ENCODE measurements around the gene OBP2B.
"Not testable (repeated sequence)": the region's sequence is repeated elsewhere in the genome, so short reads cannot be mapped to it uniquely, and the experiment has no call there.

The OBP2B gene

GRCh38 chr9:133238272-133238850 is 29.3 kb upstream of the OBP2B start:
- FAIRE-seq = no peak

- FAIRE-seq = no peak
Measured at GRCh38 chr9:133237035-133237731, 28.1 kb upstream of the OBP2B start.

DNA sequence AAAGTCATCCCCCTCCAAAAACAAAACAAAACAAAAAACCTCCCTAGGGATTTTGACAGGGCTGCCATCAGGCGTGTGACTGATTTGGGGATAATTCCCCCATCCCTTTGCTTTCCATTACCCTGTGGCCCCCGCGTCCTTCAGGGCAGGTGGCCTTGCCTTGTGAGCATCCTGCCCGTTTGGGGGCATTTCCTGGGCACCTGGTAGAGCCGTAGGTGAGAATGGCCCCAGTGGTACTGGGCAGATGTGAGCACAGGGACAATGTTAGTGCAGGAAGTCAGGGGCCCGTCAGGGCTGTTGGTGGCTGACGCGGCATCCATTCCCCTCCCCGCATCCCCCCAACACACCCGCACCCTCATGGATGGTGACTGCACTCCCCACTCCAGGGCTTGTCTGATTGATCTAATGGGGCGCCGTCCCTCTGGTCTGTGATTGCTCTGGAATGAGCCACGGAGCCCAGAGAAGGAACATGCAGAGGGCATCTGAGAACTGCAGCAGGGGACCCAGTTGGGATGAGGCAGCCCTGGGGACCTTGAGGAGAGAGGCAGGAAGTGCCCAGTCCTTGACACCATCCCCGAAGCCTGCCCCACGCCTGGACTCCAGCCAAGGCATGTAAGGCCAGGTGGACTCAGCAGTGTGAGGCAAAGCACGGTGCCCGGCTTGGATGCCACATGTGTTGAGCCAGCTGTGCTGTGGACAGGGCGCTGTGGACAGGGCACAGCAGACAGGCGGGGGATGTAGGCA is 27.4 kb upstream of the OBP2B start:
- FAIRE-seq = not testable (repeated sequence)

- no peak for FAIRE-seq
Measured at GRCh38 chr9:133235549-133236222, 26.6 kb upstream of the OBP2B start.

GRCh38 chr9:133234577-133235322 is 25.7 kb upstream of the OBP2B start:
- no peak for FAIRE-seq

- FAIRE-seq = no peak
Measured at GRCh38 chr9:133233681-133234432, 24.8 kb upstream of the OBP2B start.

DNA sequence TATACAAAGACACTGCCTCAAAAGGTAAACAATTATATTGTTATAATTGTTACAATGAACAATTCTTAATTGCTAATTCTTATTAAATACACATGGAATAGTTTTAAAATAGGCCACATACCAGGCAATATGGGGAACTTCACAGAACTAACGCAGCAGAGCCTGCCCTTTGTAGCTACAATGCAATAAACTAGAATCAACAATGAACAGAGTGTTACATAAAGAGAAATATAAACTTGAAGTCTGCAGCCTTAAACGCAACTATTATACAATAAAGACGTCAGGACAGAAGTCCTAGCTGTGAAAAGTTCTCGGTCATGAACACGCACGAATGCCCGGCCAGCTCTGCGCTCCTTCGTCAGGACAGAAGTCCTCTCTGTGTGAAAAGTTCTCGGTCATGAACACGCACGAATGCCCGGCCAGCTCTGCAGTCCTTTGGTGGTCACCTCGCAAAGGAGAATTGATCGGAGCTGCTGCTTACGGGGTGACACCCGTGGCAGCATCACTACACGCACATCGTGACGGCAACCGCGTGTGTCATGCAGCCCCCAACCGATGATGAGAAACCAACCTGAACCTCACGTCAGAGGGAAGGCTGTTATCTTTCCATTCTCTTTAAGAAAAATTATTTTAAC is 23.0 kb upstream of the OBP2B start:
- not testable (repeated sequence) for FAIRE-seq

GRCh38 chr9:133230514-133230913 is 21.5 kb upstream of the OBP2B start:
- not testable (repeated sequence) for FAIRE-seq

- FAIRE-seq = no peak
Measured at GRCh38 chr9:133230093-133230492, 21.0 kb upstream of the OBP2B start.

DNA sequence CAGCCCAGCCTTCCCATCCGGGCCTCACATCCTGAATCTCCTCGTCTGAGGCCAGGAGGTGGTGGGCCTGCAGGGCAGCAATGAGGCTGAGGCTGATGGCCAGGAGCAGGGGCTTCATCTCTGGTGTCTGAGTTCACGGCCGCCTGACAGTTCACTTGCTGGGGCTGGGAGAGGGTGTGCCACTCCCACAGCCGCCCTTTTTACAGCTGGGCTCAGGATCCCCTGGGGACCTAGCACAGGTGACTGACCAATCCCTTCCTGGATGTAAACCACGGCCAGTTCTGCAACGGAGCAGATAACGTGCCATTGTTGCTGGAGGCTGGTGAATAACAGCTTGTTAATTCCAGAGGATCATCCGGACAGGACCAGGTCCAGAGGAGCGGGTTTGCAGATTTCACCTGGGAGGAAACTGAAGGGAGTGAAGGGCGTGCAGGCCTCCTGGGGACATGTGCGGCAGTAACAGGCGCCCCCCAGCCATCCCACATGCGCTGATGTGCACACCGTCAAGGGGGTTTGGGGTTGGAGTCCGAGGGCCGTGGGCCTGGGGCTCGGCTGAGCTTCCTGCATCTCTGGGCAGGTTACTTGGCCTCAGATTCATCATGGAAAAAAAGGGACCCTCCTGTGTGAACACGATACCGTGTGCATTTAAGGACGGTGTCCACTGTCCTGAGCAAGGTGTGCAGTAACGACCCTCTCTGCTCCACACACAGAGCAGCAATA is 19.6 kb upstream of the OBP2B start:
- FAIRE-seq = not testable (repeated sequence)

DNA sequence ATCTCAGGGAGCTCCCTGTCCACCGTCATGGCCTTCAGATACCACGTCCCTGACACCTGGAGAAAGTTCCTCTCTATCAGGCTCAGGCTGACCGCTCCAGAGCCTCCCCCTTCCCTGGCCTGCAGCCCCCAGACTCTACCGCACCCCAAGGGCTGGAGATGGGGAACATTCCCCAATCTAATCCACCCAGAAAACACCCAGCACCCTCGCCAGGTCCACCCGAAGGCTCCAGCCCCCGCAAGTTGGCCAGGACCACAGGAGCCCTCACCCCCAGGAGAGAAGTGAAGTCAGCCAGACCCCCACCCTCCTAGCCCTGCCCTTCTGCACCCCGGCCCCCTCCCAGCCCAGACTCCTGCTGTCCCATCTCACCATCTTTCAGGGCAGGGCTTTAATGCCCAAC is 18.9 kb upstream of the OBP2B start:
- FAIRE-seq = not testable (repeated sequence)

DNA sequence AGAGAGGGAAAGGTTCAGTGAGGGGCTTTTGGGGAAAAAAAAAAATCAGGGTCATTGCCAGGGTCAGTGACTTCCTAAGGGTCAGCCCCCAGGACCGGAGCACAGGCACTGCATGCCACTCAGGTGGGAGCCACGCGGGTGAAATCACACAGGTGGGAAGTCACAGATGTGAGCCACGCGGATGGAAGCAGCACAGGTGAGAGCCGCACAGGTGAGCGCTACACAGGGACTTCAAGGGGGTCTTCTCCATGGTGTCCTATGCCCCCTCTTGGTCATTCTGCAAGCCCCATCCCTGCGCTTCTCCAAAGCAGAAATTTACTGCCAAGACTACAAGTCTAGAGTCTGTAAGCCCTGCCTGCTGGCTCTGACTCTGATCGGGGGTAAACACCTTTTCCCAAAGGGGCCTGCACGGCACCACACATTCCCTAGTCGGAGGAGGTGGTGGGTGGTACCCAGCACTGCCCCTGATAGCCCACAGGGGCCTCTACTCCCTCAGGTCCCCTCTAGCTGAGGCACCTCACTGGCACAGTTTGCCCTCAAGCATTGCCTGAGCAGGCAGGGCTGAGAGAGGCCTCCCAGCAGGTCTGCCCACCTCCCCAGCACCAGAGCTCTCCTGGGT is 18.3 kb upstream of the OBP2B start:
- no peak for FAIRE-seq

DNA sequence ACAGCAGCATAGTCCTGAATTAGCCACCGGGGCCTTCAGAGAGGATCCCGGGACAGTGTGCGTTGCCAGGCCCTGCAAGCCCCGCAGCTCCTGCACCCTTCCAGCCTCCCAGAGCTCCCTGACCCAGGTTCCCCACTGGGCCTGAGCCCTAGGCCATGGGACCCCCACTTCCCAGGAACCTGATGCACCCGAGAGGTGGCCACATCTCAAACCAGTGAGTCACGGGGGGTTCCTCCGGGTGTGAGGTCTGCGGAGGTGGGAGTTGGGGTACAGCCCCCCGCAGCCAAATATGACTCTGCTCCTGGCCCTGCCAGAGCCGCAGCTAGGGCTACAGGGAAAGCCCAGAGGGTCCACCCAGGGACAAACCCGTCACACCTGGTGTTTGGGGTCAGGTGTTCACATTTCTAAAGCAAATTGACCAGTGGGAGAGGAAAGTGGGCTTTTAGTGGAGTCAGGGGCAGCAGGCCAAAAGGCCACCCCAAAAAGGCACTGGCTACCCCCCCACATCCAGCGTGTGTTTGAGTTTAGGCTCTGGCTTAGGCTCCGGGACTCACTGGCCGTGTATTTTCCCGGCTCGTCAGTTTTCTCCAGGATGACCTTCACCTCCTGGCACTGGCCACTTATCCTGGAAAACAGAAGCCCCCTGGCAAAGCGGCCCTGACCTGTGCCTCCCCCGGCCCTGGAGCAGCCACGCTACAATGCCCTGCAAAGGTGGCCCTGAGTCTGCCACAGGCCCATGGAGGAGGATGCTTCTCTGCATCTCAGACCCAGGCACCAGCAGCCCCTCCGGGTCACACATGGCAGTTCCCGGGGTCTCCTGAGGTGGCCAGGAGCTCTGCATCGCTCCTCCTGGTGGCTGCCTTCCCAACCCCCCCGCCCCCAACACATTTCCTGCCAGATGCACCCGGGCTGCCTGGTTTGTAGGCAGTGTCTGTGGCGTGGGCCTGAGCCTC is 17.4 kb upstream of the OBP2B start:
- FAIRE-seq = no peak

DNA sequence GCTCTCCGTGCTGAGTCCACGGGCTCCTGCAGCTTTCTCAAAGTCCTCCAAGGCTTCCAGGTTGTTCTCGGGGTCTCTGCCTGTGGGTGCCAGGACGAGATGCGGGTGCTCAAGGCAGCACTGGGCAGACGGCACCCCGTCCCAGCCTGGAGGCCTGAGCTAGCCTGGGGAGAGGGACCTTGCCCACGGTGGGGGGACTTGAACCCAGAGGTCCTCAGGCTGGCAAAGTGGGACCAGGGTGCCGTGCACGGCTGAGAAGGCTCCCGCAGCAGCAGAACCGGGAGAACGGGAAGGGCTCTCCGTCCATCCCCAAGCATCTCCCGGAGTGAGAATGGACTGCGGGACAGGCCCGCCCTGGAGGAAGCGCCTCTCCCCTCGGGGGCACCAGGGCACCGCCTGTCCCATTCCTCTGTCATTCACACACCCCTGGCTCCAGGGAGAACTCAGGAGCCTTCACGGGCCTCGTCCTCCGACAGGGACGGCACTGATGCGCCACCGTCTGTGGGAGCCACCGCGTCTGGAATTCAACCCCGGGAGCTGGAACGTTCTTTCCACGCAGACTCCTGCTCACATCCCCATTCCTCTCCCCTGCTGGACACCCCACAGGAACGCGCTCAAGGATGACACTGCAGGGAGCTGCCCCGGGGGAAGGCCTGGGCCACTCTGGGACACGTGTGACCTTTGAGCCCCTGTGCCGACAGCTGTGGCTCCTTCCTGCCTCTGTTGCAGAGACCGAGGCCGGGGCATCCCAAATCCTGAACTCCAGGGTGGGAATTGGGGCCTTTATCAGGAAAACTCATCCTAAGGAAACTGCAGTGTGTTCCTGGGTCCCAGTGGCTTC is 16.3 kb upstream of the OBP2B start:
- no peak for FAIRE-seq

GRCh38 chr9:133224762-133225161 is 15.7 kb upstream of the OBP2B start:
- FAIRE-seq = no peak

GRCh38 chr9:133223159-133223756 is 14.2 kb upstream of the OBP2B start:
- not testable (repeated sequence) for FAIRE-seq

DNA sequence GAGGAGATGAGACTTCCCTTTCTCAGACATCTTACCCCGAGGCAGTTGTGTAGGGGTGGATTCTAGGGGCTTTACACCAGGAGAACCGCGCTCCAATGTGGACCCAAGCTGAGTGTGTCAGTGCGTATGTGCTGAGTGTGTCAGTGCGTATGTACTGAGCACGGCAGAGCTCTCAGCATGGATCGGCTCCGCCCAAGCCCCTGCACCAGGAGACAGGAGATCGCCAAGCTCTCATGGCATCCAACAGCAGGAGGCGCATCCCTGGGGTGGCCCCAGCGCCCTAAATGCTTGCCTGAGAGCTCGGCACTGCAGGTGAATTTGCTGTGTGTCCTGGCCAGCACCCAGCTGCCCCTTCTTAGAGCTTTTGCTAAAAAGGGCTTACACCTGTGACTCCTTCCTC is 12.9 kb upstream of the OBP2B start:
- FAIRE-seq = not testable (repeated sequence)
